ENCODE results near the gene LPIN3. TPM values are rescaled to one million over a fixed set of nuclear protein-coding genes. Genes with fewer than 3 reads are reported as not detected.

The LPIN3 gene
- total and polyA plus RNA-seq, 2 of the 4 experiments (the other 2 are of a cell fraction): 2.3 to 8.3 TPM

- intact Hi-C loops (cut with micrococcal nuclease): no loop called here
- no peak overlapping the region for H3K9ac ChIP-seq (ENCODE audit: low read depth, low read length)
- H3K18ac ChIP-seq (ENCODE audit: low read depth, low read length): no peak overlapping the region
- no peaks in the 10 kb centered on the region for H3K27me3 ChIP-seq (ENCODE audit: control insufficient read depth, insufficient read depth, low read length)
- H3K9me3 ChIP-seq (ENCODE audit: control insufficient read depth, insufficient read depth, low read length): no peaks in the 10 kb centered on the region
- no peak overlapping the region for H3K4me3 ChIP-seq (ENCODE audit: insufficient read depth, low read depth, low read length)
- no peak overlapping the region for H4K8ac ChIP-seq (ENCODE audit: low read depth in 2 of 2, low read length in 2 of 2)
- in situ Hi-C loops (cut with MboI; ENCODE audit: low sequenced_read_pairs): no loop called here
- no peak overlapping the region for H4K5ac ChIP-seq (ENCODE audit: low read depth, low read length)
- ATAC-seq (ENCODE audit: low read depth) (no peak), DNase-seq (no peak)
- H2AK5ac ChIP-seq (ENCODE audit: low read depth, low read length): peak overlapping the region; percentile 45; the same call in 1 of the 2 replicates
- H3K9me1 ChIP-seq (ENCODE audit: insufficient read depth, low read length): peaks cover 9% of the 10 kb centered on the region
- 0 out of 2 replicates have a peak overlapping the region, but pooled peaks have one; percentile 3 for H3K4ac ChIP-seq (ENCODE audit: low read depth, low read length)
- H3K27ac ChIP-seq (ENCODE audit: insufficient read depth, low read length): no peak overlapping the region
- no peak overlapping the region for H3K14ac ChIP-seq (replicated peaks; ENCODE audit: low read depth, low read length)
- no peak overlapping the region for H2AK9ac ChIP-seq (replicated peaks; ENCODE audit: low read depth, low read length, poor library complexity)
- BruUV-seq (replicated peaks): no TSS peak
- H2BK20ac ChIP-seq (ENCODE audit: low read depth, low read length): peak overlapping the region; percentile 59; the same call in 1 of the 2 replicates
- peak overlapping the region; percentile 56 for H2BK120ac ChIP-seq (ENCODE audit: low read depth, low read length)
- H3K4me1 ChIP-seq (ENCODE audit: control insufficient read depth, insufficient read depth, low read length): peaks cover 23% of the 10 kb centered on the region
- no peak overlapping the region for H2BK5ac ChIP-seq (ENCODE audit: low read depth, low read length, poor library complexity, severe bottlenecking)
- WGBS, 2 experiments (ENCODE audit: extremely low coverage in 2 of 2, insufficient read length in 1 of 2): 100% methylated on average over 1 of the region's 4 CpGs; no CpG with 5 or more reads in 1 of the 2 experiments
- ChIA-PET CTCF (interaction anchor here (1.4 to 1.7 kb wide), 3 partner anchors 162 to 202 kb away, joined by 3 to 5 read pairs (median 3); no protein-coding TSS in a partner anchor), POLR2A (ENCODE audit: unreplicated experiment) (no interaction called here)
- no peaks in the 10 kb centered on the region for H4K20me1 ChIP-seq (ENCODE audit: insufficient read depth, low read length)
- H3K23ac ChIP-seq (ENCODE audit: low read depth, low read length): no peak overlapping the region
- no peak overlapping the region for H2AFZ ChIP-seq (replicated peaks; ENCODE audit: low read length, poor library complexity)
- H2BK15ac ChIP-seq (ENCODE audit: low read depth, low read length): peak overlapping the region; percentile 58; the same call in 1 of the 3 replicates
- dilution Hi-C loops (cut with HindIII; ENCODE audit: low sequenced_read_pairs, unreplicated experiment): no loop called here
- H4K91ac ChIP-seq (ENCODE audit: insufficient read depth, low read depth, low read length): no peak overlapping the region; the same call in 1 of the 2 replicates
- H3K4me2 ChIP-seq (ENCODE audit: low read depth, low read length): no peak overlapping the region
- peaks cover 0 to 10% of the 10 kb centered on the region in 2 experiments; a peak in 1 of 4 replicates for H3K79me1 ChIP-seq (ENCODE audit: low read depth in 1 of 2, low read length in 2 of 2)
- no peaks in the 10 kb centered on the region for H3K36me3 ChIP-seq (ENCODE audit: control insufficient read depth, insufficient read depth, low read length)
- no peak overlapping the region for H3K56ac ChIP-seq (ENCODE audit: extremely low read depth, insufficient read depth, low read length)
- TF ChIP-seq CTCF (conservative IDR thresholded peaks at IDR 0.05; ENCODE audit: low read depth, low read length) (no peak), MAFK (IDR thresholded peaks at IDR 0.05; ENCODE audit: low read depth, low read length) (no peak), POLR2A (IDR thresholded peaks at IDR 0.05; ENCODE audit: low read depth, low read length) (no peak), FOS (IDR thresholded peaks at IDR 0.05; ENCODE audit: low read depth, low read length) (no peak), NFE2L2 (IDR thresholded peaks at IDR 0.05; ENCODE audit: low read depth, low read length) (no peak), CEBPB (IDR thresholded peaks at IDR 0.05; ENCODE audit: low read depth, low read length) (no peak), BHLHE40 (IDR thresholded peaks at IDR 0.05; ENCODE audit: low read depth, low read length) (no peak), USF2 (IDR thresholded peaks at IDR 0.05; ENCODE audit: low read depth, low read length) (no peak), CHD1 (IDR thresholded peaks at IDR 0.05; ENCODE audit: low read depth, low read length) (no peak), RCOR1 (IDR thresholded peaks at IDR 0.05; ENCODE audit: insufficient replicate concordance, low read length) (no peak), MAZ (IDR thresholded peaks at IDR 0.05; ENCODE audit: borderline replicate concordance, low read depth, low read length) (no peak), MXI1 (IDR thresholded peaks at IDR 0.05; ENCODE audit: borderline replicate concordance, low read depth, low read length) (no peak), RAD21 (IDR thresholded peaks at IDR 0.05; ENCODE audit: low read length) (no peak), SMC3 (IDR thresholded peaks at IDR 0.05; ENCODE audit: low read depth, low read length) (no peak), RFX5 (IDR thresholded peaks at IDR 0.05; ENCODE audit: low read depth, low read length) (no peak)
Measured at GRCh38 chr20:41336711-41337492, 3.7 kb upstream of the LPIN3 start.

All from IMR-90 (cell line).